Progenitor cell of endocrine pancreas (in vitro differentiated cells): ENCODE results near the gene FTSJ3. TPM values are rescaled to one million over a fixed set of nuclear protein-coding genes. Genes with fewer than 3 reads are reported as not detected.

ENCODE experiments used
- DNase-seq: peaks from one replicate; pipeline ENCODE4 v3.0.0; 2021; ENCODE audit warnings: low spot score; ENCODE audit not compliant: unreplicated experiment
- H3K27ac Mint-ChIP-seq: 2 replicates; pipeline ENCODE4 v1.8.0; 2021; ENCODE audit warnings: mild to moderate bottlenecking, moderate library complexity, mixed read lengths
- H3K27me3 Mint-ChIP-seq: 2 replicates; pipeline ENCODE4 v1.8.0; 2021; ENCODE audit warnings: mixed read lengths
- H3K36me3 Mint-ChIP-seq: 2 replicates; pipeline ENCODE4 v1.8.0; 2022; ENCODE audit warnings: mixed read lengths; ENCODE audit not compliant: insufficient read depth
- H3K4me1 Mint-ChIP-seq: 2 replicates; pipeline ENCODE4 v1.8.0; 2021; ENCODE audit warnings: low read depth, mixed read lengths
- H3K4me3 Mint-ChIP-seq: 2 replicates; pipeline ENCODE4 v1.8.0; 2021; ENCODE audit warnings: low read depth, mild to moderate bottlenecking, moderate library complexity, mixed read lengths
- H3K9me3 Mint-ChIP-seq: 2 replicates; pipeline ENCODE4 v1.8.0; 2021; ENCODE audit warnings: low read depth, mixed read lengths
- CTCF ChIP-seq: fragments of 200-600 bp; sonication (generic); IDR thresholded peaks from one replicate; pipeline ENCODE4 v1.5.0; 2021; ENCODE audit warnings: antibody characterized with exemption, mild to moderate bottlenecking; ENCODE audit not compliant: unreplicated experiment
- total RNA-seq: library from RNA; stranded (reverse); gene quantifications from 2 replicates; pipeline ENCODE4 v1.2.1, GENCODE V29; 2021

Gene FTSJ3
- total RNA-seq, 1 donor from 2014 or later = 49.0 TPM

GRCh38 chr17:63775420-63775819, 52.0 kb downstream of the FTSJ3 start:
- DNase-seq = no peak
- no peak for TF ChIP-seq CTCF
- Mint-ChIP-seq H3K4me1 (peaks cover 20% of the 10 kb centered on the region), H3K27me3 (no peaks in the 10 kb centered on the region), H3K9me3 (no peaks in the 10 kb centered on the region), H3K27ac (peak overlapping the region; percentile 100), H3K4me3 (peak overlapping the region; percentile 98), H3K36me3 (peaks cover 5% of the 10 kb centered on the region)

GRCh38 chr17:63774969-63775265, 52.5 kb downstream of the FTSJ3 start:
- H3K9me3 Mint-ChIP-seq = no peaks in the 10 kb centered on the region
- peaks cover 21% of the 10 kb centered on the region for H3K4me1 Mint-ChIP-seq
- H3K36me3 Mint-ChIP-seq = peaks cover 7% of the 10 kb centered on the region
- peak overlapping the region; percentile 100 for H3K27ac Mint-ChIP-seq
- H3K27me3 Mint-ChIP-seq = no peaks in the 10 kb centered on the region
- no peak for DNase-seq
- H3K4me3 Mint-ChIP-seq = peak overlapping the region; percentile 98
- TF ChIP-seq CTCF = no peak

GRCh38 chr17:63774141-63774968, 53.1 kb downstream of the FTSJ3 start, which contains the start of gene DDX42:
DDX42 (plus strand) TSS chr17:63774170; CDS start chr17:63787050, 12,880 bp downstream.
- H3K9me3 Mint-ChIP-seq = no peaks in the 10 kb centered on the region
- peak; percentile 84 for DNase-seq
- peaks cover 21% of the 10 kb centered on the region for H3K4me1 Mint-ChIP-seq
- peak; percentile 44 for TF ChIP-seq CTCF
- H3K36me3 Mint-ChIP-seq = peaks cover 4% of the 10 kb centered on the region
- H3K27ac Mint-ChIP-seq = peak within 1 kb of the TSS; percentile 100
- H3K4me3 Mint-ChIP-seq = peak within 1 kb of the TSS; percentile 98
- no peaks in the 10 kb centered on the region for H3K27me3 Mint-ChIP-seq

- DNase-seq = peak; percentile 96
- Mint-ChIP-seq H3K36me3 (peaks cover 4% of the 10 kb centered on the region), H3K4me1 (peaks cover 21% of the 10 kb centered on the region), H3K27me3 (no peaks in the 10 kb centered on the region), H3K27ac (peak within 1 kb of the TSS; percentile 100), H3K4me3 (peak within 1 kb of the TSS; percentile 98), H3K9me3 (no peaks in the 10 kb centered on the region)
- TF ChIP-seq CTCF = no peak
Measured at GRCh38 chr17:63773272-63774140, 54.0 kb downstream of the FTSJ3 start, which contains the start of gene CCDC47. CCDC47 (minus strand) TSS chr17:63773597; CDS start chr17:63766175, 7,422 bp downstream.

- peak overlapping the region; percentile 100 for H3K27ac Mint-ChIP-seq
- H3K36me3 Mint-ChIP-seq = peaks cover 4% of the 10 kb centered on the region
- DNase-seq = no peak
- H3K9me3 Mint-ChIP-seq = no peaks in the 10 kb centered on the region
- H3K4me3 Mint-ChIP-seq = peak overlapping the region; percentile 98
- H3K4me1 Mint-ChIP-seq = peaks cover 21% of the 10 kb centered on the region
- H3K27me3 Mint-ChIP-seq = no peaks in the 10 kb centered on the region
- no peak for TF ChIP-seq CTCF
Measured at GRCh38 chr17:63772801-63773271, 54.6 kb downstream of the FTSJ3 start.
